ENCODE results near the gene JOSD2. TPM values are rescaled to one million over a fixed set of nuclear protein-coding genes. Genes with fewer than 3 reads are reported as not detected.

The JOSD2 gene
- total and polyA plus RNA-seq, 9 donors = 15.0 to 42.5 (median 24.2) TPM; not detected in 1

DNA sequence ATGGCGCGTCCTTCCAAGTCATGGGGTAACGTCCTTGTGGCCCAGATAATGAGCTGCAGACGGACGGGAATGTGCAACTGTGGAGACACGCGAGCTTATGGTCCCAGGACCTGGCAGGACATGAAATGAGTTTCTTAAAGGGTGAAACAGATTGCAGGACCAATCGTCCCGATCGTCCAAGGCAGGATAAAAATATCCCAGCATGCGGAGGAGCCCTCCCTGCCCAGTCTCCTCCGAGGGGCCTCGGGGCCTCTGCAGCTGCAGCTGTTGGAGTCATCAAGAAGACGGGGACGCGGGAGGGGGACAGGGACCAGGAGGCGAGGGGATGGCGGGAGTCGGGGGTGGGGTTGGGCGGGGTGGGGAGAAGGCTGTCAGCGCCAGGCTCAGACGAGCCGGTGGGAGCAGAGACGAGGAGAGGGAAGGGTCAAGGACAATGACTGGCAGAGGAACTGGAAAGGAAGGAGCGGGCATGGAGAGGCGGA, 20.0 kb downstream of the JOSD2 start:
- no peaks in the 10 kb centered on the region for H3K9me3 ChIP-seq
- TF ChIP-seq POLR2A (IDR thresholded peaks at IDR 0.05) = no peak
- TF ChIP-seq, protein P1, sequence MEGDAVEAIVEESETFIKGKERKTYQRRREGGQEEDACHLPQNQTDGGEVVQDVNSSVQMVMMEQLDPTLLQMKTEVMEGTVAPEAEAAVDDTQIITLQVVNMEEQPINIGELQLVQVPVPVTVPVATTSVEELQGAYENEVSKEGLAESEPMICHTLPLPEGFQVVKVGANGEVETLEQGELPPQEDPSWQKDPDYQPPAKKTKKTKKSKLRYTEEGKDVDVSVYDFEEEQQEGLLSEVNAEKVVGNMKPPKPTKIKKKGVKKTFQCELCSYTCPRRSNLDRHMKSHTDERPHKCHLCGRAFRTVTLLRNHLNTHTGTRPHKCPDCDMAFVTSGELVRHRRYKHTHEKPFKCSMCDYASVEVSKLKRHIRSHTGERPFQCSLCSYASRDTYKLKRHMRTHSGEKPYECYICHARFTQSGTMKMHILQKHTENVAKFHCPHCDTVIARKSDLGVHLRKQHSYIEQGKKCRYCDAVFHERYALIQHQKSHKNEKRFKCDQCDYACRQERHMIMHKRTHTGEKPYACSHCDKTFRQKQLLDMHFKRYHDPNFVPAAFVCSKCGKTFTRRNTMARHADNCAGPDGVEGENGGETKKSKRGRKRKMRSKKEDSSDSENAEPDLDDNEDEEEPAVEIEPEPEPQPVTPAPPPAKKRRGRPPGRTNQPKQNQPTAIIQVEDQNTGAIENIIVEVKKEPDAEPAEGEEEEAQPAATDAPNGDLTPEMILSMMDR (IDR thresholded peaks at IDR 0.05) = no peak
- TF ChIP-seq EP300 (IDR thresholded peaks at IDR 0.05) = no peak

DNA sequence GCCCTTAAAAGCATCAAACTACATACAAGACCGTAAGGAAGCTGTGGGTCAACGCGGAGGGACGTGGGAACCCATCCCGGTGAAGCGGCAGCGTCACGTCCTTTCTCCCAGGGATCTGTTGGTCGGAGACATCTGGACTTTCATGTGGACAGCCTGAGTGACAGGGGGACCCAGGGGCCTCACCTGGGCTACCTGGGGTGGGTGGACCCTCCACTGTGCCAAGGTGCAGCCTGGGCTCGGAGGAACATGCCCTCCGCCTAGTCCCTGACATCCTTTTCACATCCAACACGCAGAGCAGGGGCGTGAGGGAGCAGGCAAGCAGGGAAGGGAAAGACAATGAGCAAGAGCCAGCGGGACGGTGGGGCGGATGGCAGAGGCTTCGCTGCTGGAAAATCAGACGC, 20.6 kb downstream of the JOSD2 start:
- H3K27ac ChIP-seq = no peak overlapping the region
- TF ChIP-seq POLR2A (IDR thresholded peaks at IDR 0.05) (no peak), EP300 (IDR thresholded peaks at IDR 0.05) (no peak)
- TF ChIP-seq, protein P1 (IDR thresholded peaks at IDR 0.05) = no peak
- no peaks in the 10 kb centered on the region for H3K27me3 ChIP-seq
- no peaks in the 10 kb centered on the region for H3K9me3 ChIP-seq
- intact Hi-C loops (cut with DNase I) = no loop called here
- no peaks in the 10 kb centered on the region for H3K36me3 ChIP-seq
- 87 to 93% (median 90%) methylated on average over 18 of the region's 18 CpGs for WGBS, 3 donors
- H3K4me3 ChIP-seq = no peak overlapping the region
- H3K4me1 ChIP-seq (ENCODE audit: insufficient read depth) = peaks cover 1% of the 10 kb centered on the region
- DNase-seq = no peak

More for the DNA sequence above, 20.0 kb downstream of the JOSD2 start:
- intact Hi-C loops (cut with DNase I) = no loop called here
- DNase-seq = no peak
- 5 to 16% (median 6%) methylated on average over 26 of the region's 26 CpGs for WGBS, 3 donors
- H3K4me1 ChIP-seq (ENCODE audit: insufficient read depth) = peaks cover 1% of the 10 kb centered on the region
- no peak overlapping the region for H3K4me3 ChIP-seq
- no peak overlapping the region for H3K27ac ChIP-seq
- H3K27me3 ChIP-seq = no peaks in the 10 kb centered on the region
- no peaks in the 10 kb centered on the region for H3K36me3 ChIP-seq

DNA sequence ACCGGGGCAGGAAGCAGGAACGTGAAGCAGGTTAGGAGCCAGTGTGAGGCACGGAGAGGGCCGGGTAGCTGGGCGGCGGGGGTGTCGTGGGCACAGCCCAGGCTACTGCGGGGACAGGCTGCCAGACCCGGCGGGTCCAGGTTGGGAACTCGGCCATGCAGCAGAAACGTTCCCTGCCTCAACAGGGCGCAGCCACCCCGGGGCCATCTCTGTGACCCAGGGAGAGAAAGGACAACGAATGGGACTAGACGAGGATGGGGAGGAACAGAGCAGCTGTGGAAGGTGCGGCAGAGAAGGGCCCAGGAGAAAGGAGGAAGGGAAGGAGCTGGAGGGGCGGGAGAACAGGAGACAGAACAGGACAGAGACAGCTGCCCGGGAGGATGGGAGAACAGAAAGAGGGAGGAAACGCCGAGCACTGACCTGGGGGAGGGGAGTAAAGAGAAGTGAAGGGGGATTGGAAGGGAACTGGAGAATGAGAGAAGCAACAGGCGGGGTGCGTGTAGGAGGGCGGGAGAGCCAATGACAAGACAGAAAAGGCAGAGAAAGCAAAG, 21.5 kb downstream of the JOSD2 start:
- Histone ChIP-seq H3K27ac (no peak overlapping the region), H3K4me1 (ENCODE audit: insufficient read depth) (peaks cover 1% of the 10 kb centered on the region), H3K36me3 (no peaks in the 10 kb centered on the region), H3K9me3 (no peaks in the 10 kb centered on the region), H3K27me3 (no peaks in the 10 kb centered on the region), H3K4me3 (no peak overlapping the region)
- 30 to 32% (median 31%) methylated on average over 24 of the region's 24 CpGs for WGBS, 3 donors
- intact Hi-C loops (cut with DNase I) = no loop called here
- DNase-seq = no peak
- TF ChIP-seq POLR2A (IDR thresholded peaks at IDR 0.05) (no peak), EP300 (IDR thresholded peaks at IDR 0.05) (no peak)
- TF ChIP-seq, protein P1 (IDR thresholded peaks at IDR 0.05) = no peak

DNA sequence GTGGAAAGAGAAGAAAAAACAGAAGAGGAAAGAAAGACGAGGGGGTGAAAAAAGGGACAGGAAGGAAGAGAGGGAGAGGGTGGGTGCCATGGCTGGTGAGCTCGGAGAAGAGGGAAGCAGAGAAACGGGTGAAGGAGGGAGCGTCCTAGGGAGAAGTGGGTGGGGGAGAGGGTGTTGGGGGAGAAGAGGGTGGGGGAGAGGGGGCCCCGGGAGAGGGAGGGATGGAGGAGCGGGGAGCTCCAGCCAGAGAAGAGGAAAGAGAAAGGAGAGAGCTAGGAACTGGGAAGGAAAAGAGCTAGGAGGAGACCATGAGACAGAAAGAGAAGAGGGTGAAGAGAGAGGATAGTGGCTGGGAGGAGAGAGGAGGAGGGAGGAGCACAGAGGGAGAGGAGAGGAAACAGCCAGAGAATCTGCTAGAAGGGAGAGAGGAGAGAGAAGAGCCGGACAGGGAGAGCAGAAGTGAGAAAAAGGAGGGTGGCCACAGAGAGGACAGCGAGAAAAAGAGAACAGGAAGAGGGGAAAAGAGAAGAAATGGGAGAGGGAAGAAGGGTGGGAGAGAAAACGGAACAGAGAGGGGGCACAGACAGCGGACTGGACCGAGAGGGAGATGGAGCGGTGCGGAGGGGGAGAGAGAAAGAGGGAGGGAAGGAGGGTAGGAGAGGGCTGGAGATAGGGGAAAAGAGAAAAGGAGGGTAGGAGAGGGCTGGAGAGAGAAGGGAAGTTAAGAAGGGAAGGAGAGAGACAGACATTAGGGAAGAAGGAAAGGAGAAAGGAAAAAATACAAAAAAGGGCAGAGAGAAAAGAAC, 22.4 kb downstream of the JOSD2 start:
- Histone ChIP-seq H3K36me3 (no peaks in the 10 kb centered on the region), H3K9me3 (no peaks in the 10 kb centered on the region), H3K4me1 (ENCODE audit: insufficient read depth) (peaks cover 1% of the 10 kb centered on the region), H3K27me3 (no peaks in the 10 kb centered on the region), H3K27ac (no peak overlapping the region), H3K4me3 (no peak overlapping the region)
- TF ChIP-seq EP300 (IDR thresholded peaks at IDR 0.05) (no peak), POLR2A (IDR thresholded peaks at IDR 0.05) (no peak)
- TF ChIP-seq, protein P1 (IDR thresholded peaks at IDR 0.05) = no peak
- intact Hi-C loops (cut with DNase I) = no loop called here
- DNase-seq = no peak
- 8 to 12% (median 11%) methylated on average over 13 of the region's 13 CpGs for WGBS, 3 donors
